Measurements from ENCODE around the gene ICA1L.

DNA sequence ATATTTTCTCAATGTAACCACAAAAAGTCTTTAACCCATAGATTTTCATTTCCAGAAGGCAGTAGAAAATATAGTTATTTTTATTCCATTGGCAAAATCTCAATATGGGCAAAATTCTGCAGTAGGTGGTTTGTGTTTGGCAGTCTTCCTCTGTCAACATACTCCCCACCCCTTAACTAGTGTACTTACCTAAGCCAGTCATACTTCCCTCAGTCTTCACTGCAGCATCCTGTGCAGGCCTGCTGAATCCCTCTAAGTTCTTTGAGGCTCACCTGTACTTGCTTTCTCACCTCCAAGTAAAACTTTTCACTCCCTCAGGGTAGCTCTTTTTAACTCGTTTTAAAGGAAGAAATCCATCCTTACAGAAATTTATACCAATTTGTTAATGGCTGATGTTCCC, 47.3 kb upstream of the ICA1L start:
- TF ChIP-seq, protein P1, sequence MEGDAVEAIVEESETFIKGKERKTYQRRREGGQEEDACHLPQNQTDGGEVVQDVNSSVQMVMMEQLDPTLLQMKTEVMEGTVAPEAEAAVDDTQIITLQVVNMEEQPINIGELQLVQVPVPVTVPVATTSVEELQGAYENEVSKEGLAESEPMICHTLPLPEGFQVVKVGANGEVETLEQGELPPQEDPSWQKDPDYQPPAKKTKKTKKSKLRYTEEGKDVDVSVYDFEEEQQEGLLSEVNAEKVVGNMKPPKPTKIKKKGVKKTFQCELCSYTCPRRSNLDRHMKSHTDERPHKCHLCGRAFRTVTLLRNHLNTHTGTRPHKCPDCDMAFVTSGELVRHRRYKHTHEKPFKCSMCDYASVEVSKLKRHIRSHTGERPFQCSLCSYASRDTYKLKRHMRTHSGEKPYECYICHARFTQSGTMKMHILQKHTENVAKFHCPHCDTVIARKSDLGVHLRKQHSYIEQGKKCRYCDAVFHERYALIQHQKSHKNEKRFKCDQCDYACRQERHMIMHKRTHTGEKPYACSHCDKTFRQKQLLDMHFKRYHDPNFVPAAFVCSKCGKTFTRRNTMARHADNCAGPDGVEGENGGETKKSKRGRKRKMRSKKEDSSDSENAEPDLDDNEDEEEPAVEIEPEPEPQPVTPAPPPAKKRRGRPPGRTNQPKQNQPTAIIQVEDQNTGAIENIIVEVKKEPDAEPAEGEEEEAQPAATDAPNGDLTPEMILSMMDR (IDR thresholded peaks at IDR 0.05; ENCODE audit: insufficient read depth, low read depth, low read length): no peak
- TF ChIP-seq EZH2 (IDR thresholded peaks at IDR 0.05; ENCODE audit: insufficient read depth, low read length): no peak

Measured in astrocyte (in vitro differentiated cells and primary cell).